ENCODE results near the gene WBP11.

GRCh38 chr12:14840616-14841015, 37.3 kb upstream of the WBP11 start:
- TF ChIP-seq CTCF (IDR thresholded peaks at IDR 0.05; ENCODE audit: low read depth, low read length) (no peak), POLR2A (IDR thresholded peaks at IDR 0.05; ENCODE audit: extremely low read depth, insufficient read length) (no peak), MYC (IDR thresholded peaks at IDR 0.05; ENCODE audit: low read depth, low read length) (no peak), MAX (IDR thresholded peaks at IDR 0.05; ENCODE audit: low read depth, low read length) (no peak)

Measured in NB4 (cell line).